Neural cell (in vitro differentiated cells): ENCODE results near the gene TFCP2L1.

Experiments used
- EP300 ChIP-seq: fragments of 450-650 bp; conservative IDR thresholded peaks from 2 replicates; pipeline ENCODE4 v1.6.1; 2014; ENCODE audit warnings: antibody characterized with exemption, mild to moderate bottlenecking, moderate library complexity; ENCODE audit not compliant: poor library complexity, severe bottlenecking
- EZH2 ChIP-seq: fragments of 200-600, 300-800 bp; shearing (Covaris generic), sonication (generic); IDR thresholded peaks from 2 replicates; pipeline ENCODE4 v1.6.1; 2014; ENCODE audit warnings: antibody characterized with exemption, low read length, borderline replicate concordance, mild to moderate bottlenecking; ENCODE audit not compliant: insufficient read depth, poor library complexity, severe bottlenecking
- MXI1 ChIP-seq: fragments of 450-650 bp; conservative IDR thresholded peaks from 2 replicates; pipeline ENCODE4 v1.6.1; 2014; ENCODE audit warnings: antibody characterized with exemption, mild to moderate bottlenecking; ENCODE audit not compliant: poor library complexity, severe bottlenecking
- POLR2AphosphoS5 ChIP-seq: IDR thresholded peaks from 2 replicates; pipeline ENCODE4 v1.6.1; 2012
- SMC3 ChIP-seq: fragments of 450-650 bp; conservative IDR thresholded peaks from 2 replicates; pipeline ENCODE4 v1.6.1; 2014; ENCODE audit warnings: antibody characterized with exemption, mild to moderate bottlenecking, moderate library complexity; ENCODE audit not compliant: poor library complexity
- TAF1 ChIP-seq: IDR thresholded peaks from 2 replicates; pipeline ENCODE4 v1.6.1; 2012; ENCODE audit warnings: low read depth
- TF ChIP-seq, protein P1 (sequence below): fragments of 450-650 bp; IDR thresholded peaks from 2 replicates; pipeline ENCODE4 v1.5.1; 2014; ENCODE audit warnings: antibody characterized with exemption, mild to moderate bottlenecking, moderate library complexity; ENCODE audit not compliant: poor library complexity, severe bottlenecking

DNA sequence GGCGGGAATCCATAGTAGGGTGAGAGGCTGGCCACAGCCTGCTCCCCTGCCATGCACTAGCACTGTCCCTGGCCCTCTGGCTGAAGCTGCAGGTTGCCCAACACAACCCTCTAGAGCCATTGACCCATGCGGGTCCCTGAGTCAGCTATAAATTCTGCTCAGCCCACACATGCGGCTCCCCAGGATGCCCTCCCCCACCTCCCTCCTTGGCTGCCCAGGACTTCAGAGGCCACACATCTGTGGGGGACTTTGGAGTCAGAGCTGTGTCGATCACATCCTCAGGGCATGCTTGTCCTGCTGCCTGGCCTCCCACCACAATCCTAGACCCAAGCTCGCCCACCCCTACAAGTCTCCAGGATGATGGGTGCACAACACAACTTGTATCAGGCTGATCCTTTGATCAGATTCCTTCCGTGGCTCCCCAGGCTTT, 97.0 kb downstream of the TFCP2L1 start:
- TF ChIP-seq, protein P1, sequence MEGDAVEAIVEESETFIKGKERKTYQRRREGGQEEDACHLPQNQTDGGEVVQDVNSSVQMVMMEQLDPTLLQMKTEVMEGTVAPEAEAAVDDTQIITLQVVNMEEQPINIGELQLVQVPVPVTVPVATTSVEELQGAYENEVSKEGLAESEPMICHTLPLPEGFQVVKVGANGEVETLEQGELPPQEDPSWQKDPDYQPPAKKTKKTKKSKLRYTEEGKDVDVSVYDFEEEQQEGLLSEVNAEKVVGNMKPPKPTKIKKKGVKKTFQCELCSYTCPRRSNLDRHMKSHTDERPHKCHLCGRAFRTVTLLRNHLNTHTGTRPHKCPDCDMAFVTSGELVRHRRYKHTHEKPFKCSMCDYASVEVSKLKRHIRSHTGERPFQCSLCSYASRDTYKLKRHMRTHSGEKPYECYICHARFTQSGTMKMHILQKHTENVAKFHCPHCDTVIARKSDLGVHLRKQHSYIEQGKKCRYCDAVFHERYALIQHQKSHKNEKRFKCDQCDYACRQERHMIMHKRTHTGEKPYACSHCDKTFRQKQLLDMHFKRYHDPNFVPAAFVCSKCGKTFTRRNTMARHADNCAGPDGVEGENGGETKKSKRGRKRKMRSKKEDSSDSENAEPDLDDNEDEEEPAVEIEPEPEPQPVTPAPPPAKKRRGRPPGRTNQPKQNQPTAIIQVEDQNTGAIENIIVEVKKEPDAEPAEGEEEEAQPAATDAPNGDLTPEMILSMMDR, result no peak
- TF ChIP-seq POLR2AphosphoS5, result no peak
- no peak for TF ChIP-seq EP300
- no peak for TF ChIP-seq MXI1
- TF ChIP-seq SMC3, result no peak
- TF ChIP-seq TAF1, result no peak
- TF ChIP-seq EZH2, result no peak
